GM18526 (cell line): Measurements from ENCODE around the gene SEC62.

ENCODE experiments used
- POLR2A ChIP-seq: IDR thresholded peaks from 3 replicates; pipeline ENCODE4 v1.6.1; 2011; ENCODE audit not compliant: insufficient read length; ENCODE audit errors: extremely low read depth

Gene SEC62

GRCh38 chr3:169954142-169954756 lies 12.4 kb upstream of the SEC62 start:
- no peak for TF ChIP-seq POLR2A

GRCh38 chr3:169955406-169955805 lies 11.2 kb upstream of the SEC62 start:
- TF ChIP-seq POLR2A: no peak

- TF ChIP-seq POLR2A: no peak
These were observed 2.4 kb upstream of the SEC62 start for GRCh38 chr3:169964176-169964575.

GRCh38 chr3:169965562-169966427 lies 812 bp upstream of the SEC62 start:
- TF ChIP-seq POLR2A: no peak

GRCh38 chr3:169966951-169967915 lies 626 bp downstream of the SEC62 start:
- TF ChIP-seq POLR2A: no peak

GRCh38 chr3:169968224-169968885 lies 1.7 kb downstream of the SEC62 start:
- TF ChIP-seq POLR2A: no peak

- TF ChIP-seq POLR2A: no peak
These were observed 2.8 kb downstream of the SEC62 start for GRCh38 chr3:169969174-169970095.

- TF ChIP-seq POLR2A: no peak
These were observed 4.2 kb downstream of the SEC62 start for GRCh38 chr3:169970847-169971246.

GRCh38 chr3:169971522-169971921 lies 4.9 kb downstream of the SEC62 start:
- no peak for TF ChIP-seq POLR2A

- no peak for TF ChIP-seq POLR2A
These were observed 13.4 kb downstream of the SEC62 start for GRCh38 chr3:169980055-169980454.

GRCh38 chr3:169984292-169984691 lies 17.7 kb downstream of the SEC62 start:
- no peak for TF ChIP-seq POLR2A

GRCh38 chr3:169990431-169990830 lies 23.8 kb downstream of the SEC62 start:
- TF ChIP-seq POLR2A: no peak

- TF ChIP-seq POLR2A: no peak
These were observed 25.5 kb downstream of the SEC62 start for GRCh38 chr3:169992156-169992555.

- TF ChIP-seq POLR2A: no peak
These were observed 26.2 kb downstream of the SEC62 start for GRCh38 chr3:169992781-169993180.
